PC-9 (cell line): Measurements from ENCODE around the gene PRSS2. TPM values are rescaled to one million over a fixed set of nuclear protein-coding genes. Genes with fewer than 3 reads are reported as not detected.

Experiments
- Bru-seq: library from RNA; stranded (reverse); fragments of 400-500 nt; gene quantifications from one replicate; lab custom pipeline; 2021; lab: Mats Ljungman, UMichigan
- BruChase-seq, 2 experiments: library from RNA; stranded (reverse); fragments of 400-500 nt; gene quantifications; one replicate each; lab custom pipeline; 2021; lab: Mats Ljungman, UMichigan
- BruUV-seq: library from RNA; stranded (reverse); fragments of 400-500 nt; replicated peaks from 2 replicates; lab custom pipeline; 2021; lab: Mats Ljungman, UMichigan
- CTCF ChIA-PET: fragments of 300-600 bp; sonication (Branson Sonifier 250); formaldehyde crosslinking; loops from one replicate; lab custom pipeline; 2022; ENCODE audit warnings: antibody characterized with exemption; lab: Charles Lee
- POLR2A ChIA-PET: fragments of 300-600 bp; sonication (Branson Sonifier 250); formaldehyde crosslinking; loops from one replicate; lab custom pipeline; 2022; ENCODE audit warnings: antibody characterized with exemption; ENCODE audit not compliant: unreplicated experiment; lab: Charles Lee
- DNase-seq, 2 experiments: peaks; one replicate each; pipeline versions ENCODE4 v3.0.0 to v3.0.0-alpha.2; 2015 to 2022; ENCODE audit warnings: mixed read lengths in 1 of 2
- H2AFZ ChIP-seq: fragments of 200-600 bp; sonication (generic); 2 replicates; pipeline ENCODE4 v1.8.1; 2017; ENCODE audit warnings: antibody characterized with exemption
- H3F3A ChIP-seq: fragments of 200-600 bp; sonication (generic); 2 replicates; pipeline ENCODE4 v1.8.1; 2017; ENCODE audit warnings: antibody characterized with exemption, mild to moderate bottlenecking, low read depth; ENCODE audit not compliant: insufficient read depth
- H3K27ac ChIP-seq: fragments of 200-600 bp; sonication (generic); 2 replicates; pipeline ENCODE4 v1.6.1; 2016; ENCODE audit warnings: mixed run types
- H3K27me3 ChIP-seq: fragments of 200-600 bp; sonication (generic); 2 replicates; pipeline ENCODE4 v1.6.1; 2016; ENCODE audit warnings: low read depth, mixed run types; ENCODE audit not compliant: insufficient read depth
- H3K36me3 ChIP-seq: fragments of 200-600 bp; sonication (generic); 2 replicates; pipeline ENCODE4 v1.6.1; 2016; ENCODE audit warnings: low read depth, mixed run types
- H3K4me1 ChIP-seq: fragments of 200-600 bp; sonication (generic); replicated peaks from 2 replicates; pipeline ENCODE4 v1.6.1; 2016; ENCODE audit warnings: mixed run types; ENCODE audit not compliant: insufficient read depth
- H3K4me2 ChIP-seq: fragments of 200-600 bp; sonication (generic); 2 replicates; pipeline ENCODE4 v1.6.1; 2017; ENCODE audit warnings: mixed run types
- H3K4me3 ChIP-seq: fragments of 200-600 bp; sonication (generic); 2 replicates; pipeline ENCODE4 v1.6.1; 2016; ENCODE audit warnings: mixed run types
- H3K79me2 ChIP-seq: fragments of 200-600 bp; sonication (generic); 2 replicates; pipeline ENCODE4 v1.6.1; 2017; ENCODE audit warnings: low read depth, mixed run types
- H3K9me2 ChIP-seq: fragments of 200-600 bp; sonication (generic); 2 replicates; pipeline ENCODE4 v1.8.1; 2017; ENCODE audit warnings: mild to moderate bottlenecking; ENCODE audit not compliant: insufficient read depth
- H3K9me3 ChIP-seq: fragments of 200-600 bp; sonication (generic); 2 replicates; pipeline ENCODE4 v1.8.1; 2016; ENCODE audit warnings: low read depth; ENCODE audit not compliant: insufficient read depth
- H4K20me1 ChIP-seq: fragments of 200-600 bp; sonication (generic); 2 replicates; pipeline ENCODE4 v1.8.1; 2017; ENCODE audit not compliant: insufficient read depth
- EZH2 ChIP-seq: fragments of 200-600 bp; sonication (generic); IDR thresholded peaks from 2 replicates; pipeline ENCODE4 v1.8.0; 2017; ENCODE audit warnings: antibody characterized with exemption, low read depth
- intact Hi-C: fragments of 100-400 bp; cut with micrococcal nuclease; formaldehyde crosslinking; loops from one replicate; pipeline ENCODE4 v1.10.0; 2022; ENCODE audit not compliant: unreplicated experiment
- long read RNA-seq: library from polyadenylated mRNA; stranded (forward); transcript quantifications from one replicate; pipeline ENCODE4 v2.0.0, GENCODE V29; 2022
- total RNA-seq: library from RNA; stranded (reverse); gene quantifications from 2 replicates; pipeline ENCODE4 v1.2.3, GENCODE V29; 2021
- TF ChIP-seq, protein P1 (sequence below): fragments of 200-600 bp; sonication (generic); conservative IDR thresholded peaks from 2 replicates; pipeline ENCODE4 v1.6.1; 2017; ENCODE audit warnings: mixed run types, antibody characterized with exemption, mild to moderate bottlenecking, moderate library complexity

The PRSS2 gene
- total RNA-seq (not detected in 2 replicates), Bru-seq, nascent RNA (percentile 7 among the genes with signal in this experiment), BruChase-seq, experiment 1, labeled RNA remaining after a 2-hour chase (not detected), BruChase-seq, experiment 2, labeled RNA remaining after a 6-hour chase (percentile 4 among the genes with signal in this experiment)
- long read RNA-seq, partial matches to known transcripts, result 0 of 1 reads
- long read RNA-seq, other reads (novel, unspliced or antisense), result 1 of 1 reads

DNA sequence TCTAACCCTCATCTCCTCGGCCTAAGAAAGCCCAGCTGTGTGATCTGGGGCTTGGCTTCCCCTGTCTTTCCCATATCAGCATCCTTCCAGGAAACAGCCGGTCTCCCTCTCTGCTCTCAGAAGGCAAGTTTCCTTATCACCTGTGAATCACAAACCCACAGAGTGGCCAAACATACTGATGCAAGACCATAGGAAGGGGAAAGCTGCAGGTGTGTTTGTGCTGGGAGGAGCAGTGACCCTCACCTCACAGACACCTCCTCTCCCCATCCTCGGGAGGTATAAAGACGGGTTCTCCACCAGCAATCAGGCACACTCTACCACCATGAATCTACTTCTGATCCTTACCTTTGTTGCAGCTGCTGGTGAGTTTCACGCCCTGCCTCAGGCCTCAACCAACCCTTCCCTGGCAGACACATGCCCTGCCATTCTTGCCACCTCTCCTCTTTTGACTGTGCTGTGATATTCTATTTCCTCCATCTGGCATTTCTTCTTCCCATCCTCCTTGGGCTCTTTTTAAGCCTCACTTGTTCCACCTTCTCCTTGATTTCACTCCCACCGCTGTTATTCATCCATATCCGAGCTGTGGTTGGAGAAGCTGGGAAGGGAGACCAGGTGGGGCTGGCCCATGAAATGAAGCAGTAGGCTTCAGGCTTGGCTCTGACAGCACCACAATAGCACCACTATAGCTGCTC, at the start of gene PRSS2:
Gene PRSS2, plus strand, starts transcription at position 310 of the 692 bp plus-strand sequence. Its CDS starts 13 bp downstream, at position 323.
- no peaks in the 10 kb centered on the region for H3K79me2 ChIP-seq
- BruUV-seq, result no TSS peak
- H3K9me2 ChIP-seq, result no peaks in the 10 kb centered on the region
- H2AFZ ChIP-seq, result no peak within 1 kb of the TSS
- H3K4me2 ChIP-seq, result peak within 1 kb of the TSS; percentile 51
- peak in 1 of 2 experiments; percentile 84 for DNase-seq
- H3K27ac ChIP-seq, result 0 out of 2 replicates have a peak within 1 kb of the TSS, but pooled peaks have one; percentile 4
- H3K36me3 ChIP-seq, result no peaks in the 10 kb centered on the region
- peaks cover 8% of the 10 kb centered on the region; the same call in 1 of the 2 replicates for H3F3A ChIP-seq
- H3K4me3 ChIP-seq, result no peak within 1 kb of the TSS
- no peaks in the 10 kb centered on the region for H3K9me3 ChIP-seq
- TF ChIP-seq EZH2, result no peak
- TF ChIP-seq, protein P1, sequence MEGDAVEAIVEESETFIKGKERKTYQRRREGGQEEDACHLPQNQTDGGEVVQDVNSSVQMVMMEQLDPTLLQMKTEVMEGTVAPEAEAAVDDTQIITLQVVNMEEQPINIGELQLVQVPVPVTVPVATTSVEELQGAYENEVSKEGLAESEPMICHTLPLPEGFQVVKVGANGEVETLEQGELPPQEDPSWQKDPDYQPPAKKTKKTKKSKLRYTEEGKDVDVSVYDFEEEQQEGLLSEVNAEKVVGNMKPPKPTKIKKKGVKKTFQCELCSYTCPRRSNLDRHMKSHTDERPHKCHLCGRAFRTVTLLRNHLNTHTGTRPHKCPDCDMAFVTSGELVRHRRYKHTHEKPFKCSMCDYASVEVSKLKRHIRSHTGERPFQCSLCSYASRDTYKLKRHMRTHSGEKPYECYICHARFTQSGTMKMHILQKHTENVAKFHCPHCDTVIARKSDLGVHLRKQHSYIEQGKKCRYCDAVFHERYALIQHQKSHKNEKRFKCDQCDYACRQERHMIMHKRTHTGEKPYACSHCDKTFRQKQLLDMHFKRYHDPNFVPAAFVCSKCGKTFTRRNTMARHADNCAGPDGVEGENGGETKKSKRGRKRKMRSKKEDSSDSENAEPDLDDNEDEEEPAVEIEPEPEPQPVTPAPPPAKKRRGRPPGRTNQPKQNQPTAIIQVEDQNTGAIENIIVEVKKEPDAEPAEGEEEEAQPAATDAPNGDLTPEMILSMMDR, result no peak
- no peaks in the 10 kb centered on the region for H4K20me1 ChIP-seq
- intact Hi-C loops, result no loop called here
- ChIA-PET CTCF (no interaction called here), POLR2A (interaction anchor here (0.7 kb wide), 2 partner anchors 36 to 306 kb away, joined by 3 to 6 read pairs; no protein-coding TSS in a partner anchor)
- no peaks in the 10 kb centered on the region for H3K27me3 ChIP-seq
- peaks cover 15% of the 10 kb centered on the region for H3K4me1 ChIP-seq

DNA sequence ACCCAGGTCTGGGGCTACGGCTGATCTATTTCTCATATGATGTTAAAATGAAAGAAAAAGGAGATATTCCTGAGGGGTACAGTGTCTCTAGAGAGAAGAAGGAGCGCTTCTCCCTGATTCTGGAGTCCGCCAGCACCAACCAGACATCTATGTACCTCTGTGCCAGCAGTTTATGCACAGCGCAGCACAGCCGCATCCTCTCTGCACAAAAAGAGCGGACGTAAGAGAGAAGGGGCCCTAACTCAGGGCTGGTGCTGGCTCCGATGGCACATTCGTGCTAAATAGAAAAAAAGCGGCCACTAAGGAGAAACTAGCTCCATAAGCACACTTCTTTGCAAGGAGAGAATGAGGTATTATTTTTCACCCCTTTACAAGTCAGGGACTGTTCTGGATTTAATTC, 49.8 kb upstream of the PRSS2 start:
- ChIA-PET POLR2A (no interaction called here), CTCF (no interaction called here)
- Histone ChIP-seq H3K79me2 (no peaks in the 10 kb centered on the region), H3K27me3 (no peaks in the 10 kb centered on the region), H3K27ac (no peak overlapping the region), H3F3A (no peaks in the 10 kb centered on the region), H3K9me3 (no peaks in the 10 kb centered on the region), H2AFZ (no peak overlapping the region), H3K36me3 (no peaks in the 10 kb centered on the region), H3K4me1 (no peaks in the 10 kb centered on the region), H3K4me2 (no peak overlapping the region), H3K9me2 (no peaks in the 10 kb centered on the region), H4K20me1 (no peaks in the 10 kb centered on the region), H3K4me3 (no peak overlapping the region)
- TF ChIP-seq, protein P1, result no peak
- TF ChIP-seq EZH2, result no peak
- intact Hi-C loops, result no loop called here
- no peak for DNase-seq
- no TSS peak for BruUV-seq

DNA sequence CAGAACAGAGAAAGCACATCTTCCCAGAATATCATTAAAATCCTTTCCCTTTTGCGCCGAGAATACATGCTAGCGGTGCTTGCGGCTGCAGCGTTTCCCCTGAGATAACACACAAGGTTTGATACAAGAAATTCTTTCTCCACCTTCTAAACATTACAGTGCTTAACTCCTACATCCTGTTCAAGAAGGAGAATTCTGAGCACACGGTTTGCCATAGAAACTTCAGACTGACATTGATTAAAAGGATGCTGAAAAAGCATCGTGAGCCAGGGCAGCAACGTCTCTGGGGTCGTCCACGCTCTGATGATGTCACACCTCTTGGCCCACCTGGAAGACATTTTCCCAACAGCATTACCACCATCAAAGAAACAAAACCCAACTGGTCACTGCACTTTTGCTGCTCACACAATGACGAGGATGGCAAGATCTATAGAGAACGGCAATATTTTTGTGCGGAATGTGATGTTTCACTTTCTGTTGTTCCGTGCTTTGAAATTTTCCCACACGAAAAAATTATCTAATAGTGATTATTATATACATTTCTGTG, 48.4 kb upstream of the PRSS2 start:
- ChIA-PET CTCF (no interaction called here), POLR2A (no interaction called here)
- H2AFZ ChIP-seq, result no peak overlapping the region
- H3K79me2 ChIP-seq, result no peaks in the 10 kb centered on the region
- H3K36me3 ChIP-seq, result no peaks in the 10 kb centered on the region
- no peaks in the 10 kb centered on the region for H4K20me1 ChIP-seq
- H3K4me3 ChIP-seq, result no peak overlapping the region
- no peaks in the 10 kb centered on the region for H3K9me3 ChIP-seq
- H3K9me2 ChIP-seq, result no peaks in the 10 kb centered on the region
- BruUV-seq, result no TSS peak
- H3K4me2 ChIP-seq, result no peak overlapping the region
- intact Hi-C loops, result no loop called here
- TF ChIP-seq, protein P1, result no peak
- TF ChIP-seq EZH2, result no peak
- H3K27me3 ChIP-seq, result no peaks in the 10 kb centered on the region
- no peaks in the 10 kb centered on the region for H3K4me1 ChIP-seq
- no peak for DNase-seq
- no peaks in the 10 kb centered on the region for H3F3A ChIP-seq
- H3K27ac ChIP-seq, result no peak overlapping the region
